Measurements from ENCODE around the gene ZCCHC9. TPM values are rescaled to one million over a fixed set of nuclear protein-coding genes. Genes with fewer than 3 reads are reported as not detected.
"Not testable (repeated sequence)": the region's sequence is repeated elsewhere in the genome, so short reads cannot be mapped to it uniquely, and the experiment has no call there.

ZCCHC9 gene
- total RNA-seq, 1 donor, result 30.8 TPM

DNA sequence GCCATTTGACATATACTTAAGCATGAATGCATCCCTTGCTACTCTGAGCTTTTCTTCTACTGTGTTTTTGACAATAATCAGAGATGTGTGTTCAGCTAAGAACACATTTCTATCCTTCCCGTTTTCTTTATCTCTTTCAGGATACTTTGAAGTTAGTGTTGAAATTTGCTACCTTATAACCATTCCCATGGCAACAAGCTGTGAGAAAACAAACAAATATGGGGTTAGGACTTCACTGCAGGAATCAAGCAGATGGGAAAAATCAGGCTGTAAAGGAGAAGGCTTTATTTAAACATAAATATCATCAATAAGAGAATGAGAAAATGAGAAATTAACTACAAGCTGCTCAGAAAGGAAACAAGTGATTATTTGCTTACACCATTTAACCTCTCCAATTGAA lies 35.2 kb downstream of the ZCCHC9 start:
- H3K4me3 ChIP-seq (ENCODE audit: low read depth, low read length), result no peak overlapping the region
- no peak for DNase-seq (ENCODE audit: low read depth)
- TF ChIP-seq, protein P1, sequence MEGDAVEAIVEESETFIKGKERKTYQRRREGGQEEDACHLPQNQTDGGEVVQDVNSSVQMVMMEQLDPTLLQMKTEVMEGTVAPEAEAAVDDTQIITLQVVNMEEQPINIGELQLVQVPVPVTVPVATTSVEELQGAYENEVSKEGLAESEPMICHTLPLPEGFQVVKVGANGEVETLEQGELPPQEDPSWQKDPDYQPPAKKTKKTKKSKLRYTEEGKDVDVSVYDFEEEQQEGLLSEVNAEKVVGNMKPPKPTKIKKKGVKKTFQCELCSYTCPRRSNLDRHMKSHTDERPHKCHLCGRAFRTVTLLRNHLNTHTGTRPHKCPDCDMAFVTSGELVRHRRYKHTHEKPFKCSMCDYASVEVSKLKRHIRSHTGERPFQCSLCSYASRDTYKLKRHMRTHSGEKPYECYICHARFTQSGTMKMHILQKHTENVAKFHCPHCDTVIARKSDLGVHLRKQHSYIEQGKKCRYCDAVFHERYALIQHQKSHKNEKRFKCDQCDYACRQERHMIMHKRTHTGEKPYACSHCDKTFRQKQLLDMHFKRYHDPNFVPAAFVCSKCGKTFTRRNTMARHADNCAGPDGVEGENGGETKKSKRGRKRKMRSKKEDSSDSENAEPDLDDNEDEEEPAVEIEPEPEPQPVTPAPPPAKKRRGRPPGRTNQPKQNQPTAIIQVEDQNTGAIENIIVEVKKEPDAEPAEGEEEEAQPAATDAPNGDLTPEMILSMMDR (IDR thresholded peaks at IDR 0.05; ENCODE audit: insufficient read depth, low read length), result no peak

- no peak overlapping the region for H3K4me3 ChIP-seq (ENCODE audit: low read depth, low read length)
- TF ChIP-seq, protein P1 (IDR thresholded peaks at IDR 0.05; ENCODE audit: insufficient read depth, low read length), result no peak
- DNase-seq (ENCODE audit: low read depth), result no peak
These were observed 36.4 kb downstream of the ZCCHC9 start for GRCh38 chr5:81337803-81338202.

DNA sequence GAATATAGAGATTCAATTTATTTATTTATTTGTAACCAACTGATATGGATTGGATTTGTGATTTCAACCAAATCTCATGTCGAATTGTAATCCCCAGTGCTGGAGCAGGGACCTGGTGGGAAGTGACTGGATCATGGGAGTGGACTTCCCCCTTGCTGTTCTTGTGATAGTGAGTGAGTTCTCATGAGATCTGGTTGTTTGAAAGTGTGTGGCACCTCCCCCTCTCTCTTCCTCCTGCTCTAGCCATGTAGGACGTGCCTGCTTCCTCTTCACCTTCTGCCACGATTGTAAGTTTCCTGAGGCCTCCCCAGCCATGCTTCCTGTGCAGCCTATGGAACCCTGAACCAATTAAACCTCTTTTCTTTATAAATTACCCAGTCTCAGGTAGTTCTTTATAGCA lies 36.8 kb downstream of the ZCCHC9 start:
- DNase-seq (ENCODE audit: low read depth); H3K4me3 ChIP-seq (ENCODE audit: low read depth, low read length): not testable (repeated sequence)

- DNase-seq (ENCODE audit: low read depth), result no peak
- TF ChIP-seq, protein P1 (IDR thresholded peaks at IDR 0.05; ENCODE audit: insufficient read depth, low read length), result no peak
- H3K4me3 ChIP-seq (ENCODE audit: low read depth, low read length), result no peak overlapping the region
These were observed 43.3 kb downstream of the ZCCHC9 start for GRCh38 chr5:81344736-81345135.

GRCh38 chr5:81345411-81346003 lies 44.1 kb downstream of the ZCCHC9 start:
- DNase-seq (ENCODE audit: low read depth), result no peak
- no peak overlapping the region for H3K4me3 ChIP-seq (ENCODE audit: low read depth, low read length)
- TF ChIP-seq, protein P1 (IDR thresholded peaks at IDR 0.05; ENCODE audit: insufficient read depth, low read length), result peak; percentile 21

DNA sequence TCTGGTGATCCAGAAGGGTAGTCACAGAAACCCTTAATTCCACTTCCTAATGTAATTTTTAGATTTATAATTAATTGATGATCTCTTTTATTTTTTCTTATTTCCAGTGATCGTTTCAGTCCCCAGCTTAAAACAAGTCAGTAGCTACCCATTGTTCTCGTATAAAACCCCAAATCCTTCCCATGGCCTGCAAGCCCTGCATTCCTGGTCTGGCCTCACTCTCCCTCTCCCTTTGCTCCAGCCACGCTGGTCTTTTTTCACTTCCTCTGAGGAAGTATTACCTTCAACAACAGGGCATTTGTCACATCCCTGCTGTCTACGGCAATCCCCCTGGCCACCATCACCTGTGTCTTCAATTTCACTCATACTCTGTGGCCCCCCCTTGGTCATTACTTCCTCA lies 47.8 kb downstream of the ZCCHC9 start:
- H3K4me3 ChIP-seq (ENCODE audit: low read depth, low read length), result no peak overlapping the region
- TF ChIP-seq, protein P1 (IDR thresholded peaks at IDR 0.05; ENCODE audit: insufficient read depth, low read length), result no peak
- no peak for DNase-seq (ENCODE audit: low read depth)

DNA sequence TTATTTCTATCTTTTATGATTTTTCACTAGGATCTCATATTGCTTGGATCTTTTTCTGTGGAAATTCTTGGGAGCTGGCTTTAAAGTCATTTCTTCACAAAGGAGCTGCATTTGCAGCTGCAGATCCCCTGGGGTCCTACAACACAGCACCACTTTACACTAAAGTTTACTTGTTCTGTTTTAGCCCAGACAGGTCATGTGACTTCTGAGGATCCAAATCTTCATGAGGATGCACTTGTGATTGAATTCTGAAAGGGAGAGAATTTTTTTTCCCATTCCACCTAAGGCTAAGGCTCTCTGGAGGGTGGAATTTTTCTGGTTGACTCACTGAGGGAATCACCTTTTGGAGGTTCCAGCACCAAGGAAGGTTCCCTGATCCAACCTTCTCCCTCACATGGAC lies 49.1 kb downstream of the ZCCHC9 start:
- H3K4me3 ChIP-seq (ENCODE audit: low read depth, low read length), result no peak overlapping the region
- TF ChIP-seq, protein P1 (IDR thresholded peaks at IDR 0.05; ENCODE audit: insufficient read depth, low read length), result no peak
- no peak for DNase-seq (ENCODE audit: low read depth)

All from fibroblast of the aortic adventitia (primary cell).